HTR-8/SVneo (cell line): Measurements from ENCODE around the gene FBXW10.
"Not testable (repeated sequence)": the region's sequence is repeated elsewhere in the genome, so short reads cannot be mapped to it uniquely, and the experiment has no call there.

Experiments
- DNase-seq: peaks from one replicate; pipeline ENCODE4 v3.0.0; 2011; ENCODE audit warnings: low spot score, mixed read lengths; ENCODE audit not compliant: insufficient read length
- FAIRE-seq: peaks from 2 replicates; lab custom pipeline; 2011; peaks lifted over from hg19 to GRCh38; lab: Jason Lieb, UNC

Gene FBXW10

GRCh38 chr17:18746551-18746950 lies 2.7 kb downstream of the FBXW10 start:
- DNase-seq, FAIRE-seq: not testable (repeated sequence)

- not testable (repeated sequence) for FAIRE-seq
These were observed 3.6 kb downstream of the FBXW10 start for GRCh38 chr17:18747501-18747900.

GRCh38 chr17:18750242-18750641 lies 6.4 kb downstream of the FBXW10 start:
- not testable (repeated sequence) for DNase-seq, FAIRE-seq

More at GRCh38 chr17:18747501-18747900, 3.6 kb downstream of the FBXW10 start:
- DNase-seq, result not testable (repeated sequence)

GRCh38 chr17:18753829-18754409 lies 10.1 kb downstream of the FBXW10 start:
- FAIRE-seq, result peak; percentile 23
- not testable (repeated sequence) for DNase-seq

GRCh38 chr17:18755969-18756368 lies 12.1 kb downstream of the FBXW10 start:
- DNase-seq, result not testable (repeated sequence)
- FAIRE-seq, result peak; percentile 20

GRCh38 chr17:18757368-18758044 lies 13.7 kb downstream of the FBXW10 start:
- DNase-seq, FAIRE-seq: not testable (repeated sequence)

- not testable (repeated sequence) for DNase-seq, FAIRE-seq
These were observed 14.5 kb downstream of the FBXW10 start for GRCh38 chr17:18758344-18758743.

- not testable (repeated sequence) for FAIRE-seq, DNase-seq
These were observed 16.4 kb downstream of the FBXW10 start for GRCh38 chr17:18760221-18760620.

GRCh38 chr17:18770572-18770971 lies 26.7 kb downstream of the FBXW10 start:
- FAIRE-seq, DNase-seq: not testable (repeated sequence)

- not testable (repeated sequence) for FAIRE-seq
These were observed 27.2 kb downstream of the FBXW10 start for GRCh38 chr17:18771066-18771465.

GRCh38 chr17:18772471-18772870 lies 28.6 kb downstream of the FBXW10 start:
- FAIRE-seq, result no peak
- DNase-seq, result no peak

More at GRCh38 chr17:18771066-18771465, 27.2 kb downstream of the FBXW10 start:
- DNase-seq, result not testable (repeated sequence)

GRCh38 chr17:18780991-18781718 lies 37.3 kb downstream of the FBXW10 start, which contains the start of gene TVP23B:
Gene TVP23B, plus strand, starts transcription at chr17:18781183. Its CDS starts 111 bp downstream, at chr17:18781294.
- DNase-seq, result peak; percentile 88
- peak; percentile 93 for FAIRE-seq

- not testable (repeated sequence) for FAIRE-seq, DNase-seq
These were observed 38.0 kb downstream of the FBXW10 start for GRCh38 chr17:18781805-18782204.

- FAIRE-seq, result peak; percentile 79
These were observed 42.1 kb downstream of the FBXW10 start for GRCh38 chr17:18785933-18786332.

GRCh38 chr17:18786890-18787289 lies 43.0 kb downstream of the FBXW10 start:
- peak; percentile 64 for FAIRE-seq
- DNase-seq, result not testable (repeated sequence)

More at GRCh38 chr17:18785933-18786332, 42.1 kb downstream of the FBXW10 start:
- not testable (repeated sequence) for DNase-seq

GRCh38 chr17:18791402-18791801 lies 47.5 kb downstream of the FBXW10 start:
- FAIRE-seq, result peak; percentile 97

GRCh38 chr17:18794841-18795240 lies 51.0 kb downstream of the FBXW10 start:
- FAIRE-seq, result not testable (repeated sequence)

More at GRCh38 chr17:18791402-18791801, 47.5 kb downstream of the FBXW10 start:
- DNase-seq, result not testable (repeated sequence)

GRCh38 chr17:18796887-18797286 lies 53.0 kb downstream of the FBXW10 start:
- not testable (repeated sequence) for DNase-seq
- FAIRE-seq, result peak; percentile 80

More at GRCh38 chr17:18794841-18795240, 51.0 kb downstream of the FBXW10 start:
- not testable (repeated sequence) for DNase-seq

- peak; percentile 65 for FAIRE-seq
- not testable (repeated sequence) for DNase-seq
These were observed 59.8 kb downstream of the FBXW10 start for GRCh38 chr17:18803458-18804245.
